H1 (cell line): ENCODE data around the gene GLP1R.

ENCODE experiments used
- ATF3 ChIP-seq: IDR thresholded peaks from 2 replicates; pipeline ENCODE4 v1.6.1; 2011; ENCODE audit warnings: low read depth, mild to moderate bottlenecking, low read length; ENCODE audit not compliant: insufficient read depth
- CTCF ChIP-seq, 3 experiments: IDR thresholded peaks; 1 replicate in 2 of 3; 2 replicates in 1 of 3; pipeline versions ENCODE4 v1.5.1 to v1.6.1; 2011; ENCODE audit warnings: low read length in 3 of 3, mild to moderate bottlenecking in 3 of 3, inconsistent platforms in 2 of 3, low read depth in 1 of 3, moderate library complexity in 1 of 3; ENCODE audit not compliant: insufficient read depth in 1 of 3; ENCODE audit errors: control extremely low read depth in 1 of 3
- EP300 ChIP-seq, 2 experiments: IDR thresholded peaks; 1 replicate in 1 of 2; 2 replicates in 1 of 2; pipeline ENCODE4 v1.6.1; 2011 to 2012; ENCODE audit warnings: low read depth in 2 of 2, low read length in 2 of 2, mild to moderate bottlenecking in 2 of 2, borderline replicate concordance in 1 of 2, inconsistent platforms in 1 of 2, moderate library complexity in 1 of 2
- EZH2 ChIP-seq: fragments of 200-600 bp; sonication (generic); IDR thresholded peaks from 2 replicates; pipeline ENCODE4 v1.7.1; 2012; ENCODE audit warnings: low read depth, mild to moderate bottlenecking, moderate library complexity, low read length, inconsistent platforms; ENCODE audit not compliant: severe bottlenecking
- MAFK ChIP-seq: IDR thresholded peaks from 2 replicates; pipeline ENCODE4 v1.6.1; 2012; ENCODE audit warnings: low read depth, mild to moderate bottlenecking, improper control_type of control experiment, low read length
- MAX ChIP-seq: IDR thresholded peaks from 2 replicates; pipeline ENCODE4 v1.6.1; 2012; ENCODE audit warnings: inconsistent platforms
- PHF8 ChIP-seq: fragments of 200-600 bp; sonication (generic); conservative IDR thresholded peaks from 2 replicates; pipeline ENCODE4 v1.7.1; 2012; ENCODE audit warnings: low read depth, mild to moderate bottlenecking, inconsistent platforms, low read length, moderate library complexity
- POLR2A ChIP-seq, 2 experiments: IDR thresholded peaks; 1 replicate in 1 of 2; 2 replicates in 1 of 2; pipeline ENCODE4 v1.6.1; 2011; ENCODE audit warnings: low read depth in 2 of 2, low read length in 2 of 2, mild to moderate bottlenecking in 2 of 2; ENCODE audit errors: control extremely low read depth in 1 of 2
- SAP30 ChIP-seq: fragments of 300-600 bp; sonication (generic); IDR thresholded peaks from 2 replicates; pipeline ENCODE4 v1.7.1; 2012; ENCODE audit warnings: low read length, moderate library complexity, mild to moderate bottlenecking, inconsistent platforms; ENCODE audit not compliant: insufficient read depth, insufficient replicate concordance
- TBP ChIP-seq: IDR thresholded peaks from 2 replicates; pipeline ENCODE4 v1.6.1; 2011; ENCODE audit warnings: low read depth, low read length, improper control_type of control experiment
- YY1 ChIP-seq: IDR thresholded peaks from 2 replicates; pipeline ENCODE4 v1.6.1; 2011; ENCODE audit warnings: low read depth, mild to moderate bottlenecking, low read length

GRCh38 chr6:39020136-39020535, 28.4 kb upstream of the GLP1R start:
- TF ChIP-seq POLR2A (IDR thresholded peaks at IDR 0.05; ENCODE audit: control extremely low read depth in 1 of 2, low read depth in 2 of 2, low read length in 2 of 2) (no peak), EP300 (IDR thresholded peaks at IDR 0.05; ENCODE audit: borderline replicate concordance in 1 of 2, low read depth in 2 of 2, low read length in 2 of 2) (no peak), EZH2 (no peak), PHF8 (no peak), ATF3 (no peak), MAFK (no peak), TBP (no peak), CTCF (IDR thresholded peaks at IDR 0.05; ENCODE audit: control extremely low read depth in 1 of 3, insufficient read depth in 1 of 3, low read depth in 1 of 3, low read length in 3 of 3) (no peak), SAP30 (no peak), YY1 (no peak), MAX (no peak)
